ENCODE results near the gene PIK3CD.

GRCh38 chr1:9731051-9731537 is 79.6 kb downstream of the PIK3CD start:
- TF ChIP-seq EZH2 (IDR thresholded peaks at IDR 0.05; ENCODE audit: low read depth, unreplicated experiment) (no peak), CTCF (conservative IDR thresholded peaks at IDR 0.05; ENCODE audit: low read depth in 2 of 2) (no peak), EZH2phosphoT487 (IDR thresholded peaks at IDR 0.05; ENCODE audit: unreplicated experiment) (no peak), POLR2AphosphoS5 (IDR thresholded peaks at IDR 0.05; ENCODE audit: low read depth) (no peak), JUNB (IDR thresholded peaks at IDR 0.05; ENCODE audit: unreplicated experiment) (no peak), STAT1 (IDR thresholded peaks at IDR 0.05; ENCODE audit: unreplicated experiment) (no peak), ZNF114 (CRISPR knock-in tag; IDR thresholded peaks at IDR 0.05) (no peak), ZNF462 (CRISPR knock-in tag; IDR thresholded peaks at IDR 0.05) (no peak), REST (IDR thresholded peaks at IDR 0.05; ENCODE audit: unreplicated experiment) (no peak)
